DOHH2 (cell line): ENCODE data around the gene PAPOLG.

Experiments
- EZH2phosphoT487 ChIP-seq: fragments of 200-600 bp; sonication (generic); IDR thresholded peaks from 2 replicates; pipeline ENCODE4 v1.6.1; 2017; ENCODE audit warnings: borderline replicate concordance, mild to moderate bottlenecking, antibody characterized with exemption, low read length, moderate library complexity, mixed read lengths
- TF ChIP-seq, protein P1 (sequence below): fragments of 200-600 bp; sonication (generic); IDR thresholded peaks from one replicate; pipeline ENCODE4 v1.5.1; 2014; ENCODE audit warnings: antibody characterized with exemption, mild to moderate bottlenecking, low read depth, low read length; ENCODE audit not compliant: poor library complexity, severe bottlenecking

DNA sequence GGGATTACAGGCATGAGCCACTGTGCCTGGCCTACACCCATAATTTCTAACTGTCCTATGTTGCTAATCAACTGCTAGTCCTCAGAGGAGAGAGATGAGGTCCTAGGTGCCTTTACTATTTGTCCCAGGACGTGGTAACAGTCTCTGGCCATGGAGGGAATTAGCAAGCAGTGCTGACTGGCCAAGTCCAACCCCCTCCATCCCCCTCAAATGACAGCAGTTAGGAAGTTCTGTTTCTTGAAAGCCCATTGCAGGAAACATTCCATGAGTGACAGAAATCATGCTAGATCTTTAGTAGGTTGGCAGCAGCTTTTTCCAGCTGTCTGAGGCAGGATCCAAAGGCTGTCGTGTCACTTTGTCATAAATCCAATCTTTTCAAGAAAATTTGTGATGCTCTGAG is 69.6 kb downstream of the PAPOLG start:
- TF ChIP-seq, protein P1, sequence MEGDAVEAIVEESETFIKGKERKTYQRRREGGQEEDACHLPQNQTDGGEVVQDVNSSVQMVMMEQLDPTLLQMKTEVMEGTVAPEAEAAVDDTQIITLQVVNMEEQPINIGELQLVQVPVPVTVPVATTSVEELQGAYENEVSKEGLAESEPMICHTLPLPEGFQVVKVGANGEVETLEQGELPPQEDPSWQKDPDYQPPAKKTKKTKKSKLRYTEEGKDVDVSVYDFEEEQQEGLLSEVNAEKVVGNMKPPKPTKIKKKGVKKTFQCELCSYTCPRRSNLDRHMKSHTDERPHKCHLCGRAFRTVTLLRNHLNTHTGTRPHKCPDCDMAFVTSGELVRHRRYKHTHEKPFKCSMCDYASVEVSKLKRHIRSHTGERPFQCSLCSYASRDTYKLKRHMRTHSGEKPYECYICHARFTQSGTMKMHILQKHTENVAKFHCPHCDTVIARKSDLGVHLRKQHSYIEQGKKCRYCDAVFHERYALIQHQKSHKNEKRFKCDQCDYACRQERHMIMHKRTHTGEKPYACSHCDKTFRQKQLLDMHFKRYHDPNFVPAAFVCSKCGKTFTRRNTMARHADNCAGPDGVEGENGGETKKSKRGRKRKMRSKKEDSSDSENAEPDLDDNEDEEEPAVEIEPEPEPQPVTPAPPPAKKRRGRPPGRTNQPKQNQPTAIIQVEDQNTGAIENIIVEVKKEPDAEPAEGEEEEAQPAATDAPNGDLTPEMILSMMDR = no peak
- TF ChIP-seq EZH2phosphoT487 = no peak
